PC-9 (cell line): Measurements from ENCODE around the gene ENGASE. TPM values are rescaled to one million over a fixed set of nuclear protein-coding genes. Genes with fewer than 3 reads are reported as not detected.

Source experiments
- BruUV-seq: library from RNA; stranded (reverse); fragments of 400-500 nt; replicated peaks from 2 replicates; lab custom pipeline; 2021; lab: Mats Ljungman, UMichigan
- CTCF ChIA-PET: fragments of 300-600 bp; sonication (Branson Sonifier 250); formaldehyde crosslinking; loops from one replicate; lab custom pipeline; 2022; ENCODE audit warnings: antibody characterized with exemption; lab: Charles Lee
- POLR2A ChIA-PET: fragments of 300-600 bp; sonication (Branson Sonifier 250); formaldehyde crosslinking; loops from one replicate; lab custom pipeline; 2022; ENCODE audit warnings: antibody characterized with exemption; ENCODE audit not compliant: unreplicated experiment; lab: Charles Lee
- DNase-seq, 2 experiments: peaks; one replicate each; pipeline versions ENCODE4 v3.0.0 to v3.0.0-alpha.2; 2015 to 2022; ENCODE audit warnings: mixed read lengths in 1 of 2
- H2AFZ ChIP-seq: fragments of 200-600 bp; sonication (generic); 2 replicates; pipeline ENCODE4 v1.8.1; 2017; ENCODE audit warnings: antibody characterized with exemption
- H3F3A ChIP-seq: fragments of 200-600 bp; sonication (generic); 2 replicates; pipeline ENCODE4 v1.8.1; 2017; ENCODE audit warnings: antibody characterized with exemption, mild to moderate bottlenecking, low read depth; ENCODE audit not compliant: insufficient read depth
- H3K27ac ChIP-seq: fragments of 200-600 bp; sonication (generic); 2 replicates; pipeline ENCODE4 v1.6.1; 2016; ENCODE audit warnings: mixed run types
- H3K27me3 ChIP-seq: fragments of 200-600 bp; sonication (generic); 2 replicates; pipeline ENCODE4 v1.6.1; 2016; ENCODE audit warnings: low read depth, mixed run types; ENCODE audit not compliant: insufficient read depth
- H3K36me3 ChIP-seq: fragments of 200-600 bp; sonication (generic); 2 replicates; pipeline ENCODE4 v1.6.1; 2016; ENCODE audit warnings: low read depth, mixed run types
- H3K4me1 ChIP-seq: fragments of 200-600 bp; sonication (generic); replicated peaks from 2 replicates; pipeline ENCODE4 v1.6.1; 2016; ENCODE audit warnings: mixed run types; ENCODE audit not compliant: insufficient read depth
- H3K4me2 ChIP-seq: fragments of 200-600 bp; sonication (generic); 2 replicates; pipeline ENCODE4 v1.6.1; 2017; ENCODE audit warnings: mixed run types
- H3K4me3 ChIP-seq: fragments of 200-600 bp; sonication (generic); 2 replicates; pipeline ENCODE4 v1.6.1; 2016; ENCODE audit warnings: mixed run types
- H3K79me2 ChIP-seq: fragments of 200-600 bp; sonication (generic); 2 replicates; pipeline ENCODE4 v1.6.1; 2017; ENCODE audit warnings: low read depth, mixed run types
- H3K9me2 ChIP-seq: fragments of 200-600 bp; sonication (generic); 2 replicates; pipeline ENCODE4 v1.8.1; 2017; ENCODE audit warnings: mild to moderate bottlenecking; ENCODE audit not compliant: insufficient read depth
- H3K9me3 ChIP-seq: fragments of 200-600 bp; sonication (generic); 2 replicates; pipeline ENCODE4 v1.8.1; 2016; ENCODE audit warnings: low read depth; ENCODE audit not compliant: insufficient read depth
- H4K20me1 ChIP-seq: fragments of 200-600 bp; sonication (generic); 2 replicates; pipeline ENCODE4 v1.8.1; 2017; ENCODE audit not compliant: insufficient read depth
- CTCF ChIP-seq: fragments of 200-600 bp; sonication (generic); conservative IDR thresholded peaks from 2 replicates; pipeline ENCODE4 v1.6.1; 2017; ENCODE audit warnings: mixed run types, antibody characterized with exemption, mild to moderate bottlenecking, moderate library complexity
- EZH2 ChIP-seq: fragments of 200-600 bp; sonication (generic); IDR thresholded peaks from 2 replicates; pipeline ENCODE4 v1.8.0; 2017; ENCODE audit warnings: antibody characterized with exemption, low read depth
- intact Hi-C: fragments of 100-400 bp; cut with micrococcal nuclease; formaldehyde crosslinking; loops from one replicate; pipeline ENCODE4 v1.10.0; 2022; ENCODE audit not compliant: unreplicated experiment
- total RNA-seq: library from RNA; stranded (reverse); gene quantifications from 2 replicates; pipeline ENCODE4 v1.2.3, GENCODE V29; 2021

Gene ENGASE
- total RNA-seq, 1 experiment from 2014 or later = 15.7 TPM

GRCh38 chr17:79046197-79046915, 28.3 kb upstream of the ENGASE start:
- DNase-seq = no peak
- ChIA-PET POLR2A (no interaction called here), CTCF (interaction anchor here (0.6 to 1.3 kb wide), 4 partner anchors 24 to 720 kb away, joined by 4 read pairs; no protein-coding TSS in a partner anchor)
- TF ChIP-seq EZH2 = no peak
- TF ChIP-seq CTCF = no peak; the same call in 1 of the 2 replicates
- Histone ChIP-seq H3K79me2 (no peaks in the 10 kb centered on the region), H3K4me2 (no peak overlapping the region), H4K20me1 (no peaks in the 10 kb centered on the region), H3K4me1 (no peaks in the 10 kb centered on the region), H3K9me2 (no peaks in the 10 kb centered on the region), H3K27ac (no peak overlapping the region), H3K4me3 (no peak overlapping the region), H3K9me3 (no peaks in the 10 kb centered on the region), H3K27me3 (no peaks in the 10 kb centered on the region), H3K36me3 (no peaks in the 10 kb centered on the region), H3F3A (peaks cover 9% of the 10 kb centered on the region), H2AFZ (no peak overlapping the region)
- BruUV-seq = no TSS peak
- intact Hi-C loops = loop anchor here (1.0 kb wide), 3 partner anchors 36 to 347 kb away; no protein-coding TSS in a partner anchor

- TF ChIP-seq EZH2 (no peak), CTCF (no peak)
- no peak overlapping the region for H3K4me2 ChIP-seq
- ChIA-PET POLR2A (no interaction called here), CTCF (no interaction called here)
- intact Hi-C loops = loop anchor here (1.0 kb wide), 3 partner anchors 35 to 346 kb away; no protein-coding TSS in a partner anchor
- no peaks in the 10 kb centered on the region for H3K4me1 ChIP-seq
- H4K20me1 ChIP-seq = no peaks in the 10 kb centered on the region
- H3K79me2 ChIP-seq = no peaks in the 10 kb centered on the region
- no peaks in the 10 kb centered on the region for H3K36me3 ChIP-seq
- BruUV-seq = no TSS peak
- no peaks in the 10 kb centered on the region for H3K27me3 ChIP-seq
- no peak overlapping the region for H3K4me3 ChIP-seq
- no peaks in the 10 kb centered on the region for H3K9me3 ChIP-seq
- H3F3A ChIP-seq = peaks cover 9% of the 10 kb centered on the region
- no peaks in the 10 kb centered on the region for H3K9me2 ChIP-seq
- no peak overlapping the region for H3K27ac ChIP-seq
- DNase-seq = no peak
- H2AFZ ChIP-seq = no peak overlapping the region
Measured at GRCh38 chr17:79046916-79047280, 27.7 kb upstream of the ENGASE start.

GRCh38 chr17:79047291-79047920, 27.2 kb upstream of the ENGASE start:
- no peak overlapping the region for H3K27ac ChIP-seq
- H3K27me3 ChIP-seq = no peaks in the 10 kb centered on the region
- no peak for DNase-seq
- no peaks in the 10 kb centered on the region for H3K79me2 ChIP-seq
- H3K4me3 ChIP-seq = no peak overlapping the region
- no peaks in the 10 kb centered on the region for H4K20me1 ChIP-seq
- H3K4me2 ChIP-seq = no peak overlapping the region
- BruUV-seq = no TSS peak
- no peaks in the 10 kb centered on the region for H3K9me2 ChIP-seq
- peaks cover 9% of the 10 kb centered on the region for H3F3A ChIP-seq
- H3K4me1 ChIP-seq = no peaks in the 10 kb centered on the region
- ChIA-PET CTCF (no interaction called here), POLR2A (no interaction called here)
- intact Hi-C loops = no loop called here
- H2AFZ ChIP-seq = no peak overlapping the region
- TF ChIP-seq EZH2 = no peak
- TF ChIP-seq CTCF = no peak
- H3K9me3 ChIP-seq = no peaks in the 10 kb centered on the region
- no peaks in the 10 kb centered on the region for H3K36me3 ChIP-seq
